Progenitor cell of endocrine pancreas (in vitro differentiated cells): ENCODE measurements around the gene TEAD1. TPM values are rescaled to one million over a fixed set of nuclear protein-coding genes. Genes with fewer than 3 reads are reported as not detected.
"Not testable (repeated sequence)": the region's sequence is repeated elsewhere in the genome, so short reads cannot be mapped to it uniquely, and the experiment has no call there.

Experiments
- DNase-seq: peaks from one replicate; pipeline ENCODE4 v3.0.0; 2021; ENCODE audit warnings: low spot score; ENCODE audit not compliant: unreplicated experiment
- H3K27ac Mint-ChIP-seq: 2 replicates; pipeline ENCODE4 v1.8.0; 2021; ENCODE audit warnings: mild to moderate bottlenecking, moderate library complexity, mixed read lengths
- H3K27me3 Mint-ChIP-seq: 2 replicates; pipeline ENCODE4 v1.8.0; 2021; ENCODE audit warnings: mixed read lengths
- H3K36me3 Mint-ChIP-seq: 2 replicates; pipeline ENCODE4 v1.8.0; 2022; ENCODE audit warnings: mixed read lengths; ENCODE audit not compliant: insufficient read depth
- H3K4me1 Mint-ChIP-seq: 2 replicates; pipeline ENCODE4 v1.8.0; 2021; ENCODE audit warnings: low read depth, mixed read lengths
- H3K4me3 Mint-ChIP-seq: 2 replicates; pipeline ENCODE4 v1.8.0; 2021; ENCODE audit warnings: low read depth, mild to moderate bottlenecking, moderate library complexity, mixed read lengths
- H3K9me3 Mint-ChIP-seq: 2 replicates; pipeline ENCODE4 v1.8.0; 2021; ENCODE audit warnings: low read depth, mixed read lengths
- total RNA-seq: library from RNA; stranded (reverse); gene quantifications from 2 replicates; pipeline ENCODE4 v1.2.1, GENCODE V29; 2021
- TF ChIP-seq, protein P1 (sequence below): fragments of 200-600 bp; sonication (generic); IDR thresholded peaks from one replicate; pipeline ENCODE4 v1.5.0; 2021; ENCODE audit warnings: antibody characterized with exemption, mild to moderate bottlenecking; ENCODE audit not compliant: unreplicated experiment

The TEAD1 gene
- total RNA-seq, 1 donor from 2014 or later, result 92.4 TPM

DNA sequence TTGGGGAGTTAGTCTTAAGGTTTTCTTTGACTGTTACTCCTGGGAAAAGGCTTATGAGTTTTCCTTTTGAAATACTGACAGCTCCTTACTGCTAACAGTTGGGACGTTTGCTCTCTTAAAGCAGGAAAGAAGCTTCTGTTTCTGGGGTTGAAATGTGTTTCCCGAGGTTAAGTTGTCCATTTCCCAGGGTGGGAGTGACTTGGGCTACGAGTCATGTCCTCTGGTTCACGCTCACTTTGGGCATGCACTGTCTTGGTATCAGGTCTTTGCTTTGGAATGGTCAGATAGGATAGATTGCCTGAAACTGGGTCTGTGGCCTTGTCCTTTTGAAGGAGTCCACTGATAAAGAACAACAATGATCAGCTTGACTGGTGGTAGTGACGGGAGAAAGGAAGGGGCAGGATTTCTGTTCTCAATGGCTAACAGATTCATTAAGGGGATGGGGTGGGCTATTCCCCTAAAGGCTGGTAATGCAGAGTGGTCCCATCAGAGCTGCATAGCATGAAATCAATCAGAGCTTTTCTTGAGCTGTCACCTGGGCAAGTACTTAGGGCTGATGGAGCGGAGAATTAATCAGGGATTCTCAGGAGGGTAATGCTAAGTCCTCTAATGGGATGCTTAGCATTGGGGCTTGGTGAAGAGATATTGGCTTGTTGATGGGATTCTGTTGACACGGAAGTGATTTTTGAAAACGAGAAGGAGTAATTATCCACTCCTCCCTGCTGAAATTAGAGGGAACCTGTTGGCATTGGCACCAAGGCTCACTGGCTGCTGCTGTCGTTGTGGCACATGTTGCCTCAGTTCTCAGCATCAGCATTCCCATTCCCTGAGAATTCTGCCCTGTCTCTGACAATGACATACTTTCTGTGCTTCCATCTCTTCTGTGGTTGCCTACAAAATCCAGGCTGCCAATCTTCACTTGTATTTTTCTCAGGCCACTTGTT is 81.6 kb downstream of the TEAD1 start:
- Mint-ChIP-seq H3K27me3 (no peaks in the 10 kb centered on the region), H3K9me3 (no peaks in the 10 kb centered on the region), H3K4me3 (no peak overlapping the region), H3K4me1 (peaks cover 35% of the 10 kb centered on the region), H3K36me3 (no peaks in the 10 kb centered on the region), H3K27ac (peak overlapping the region; percentile 47)
- TF ChIP-seq, protein P1, sequence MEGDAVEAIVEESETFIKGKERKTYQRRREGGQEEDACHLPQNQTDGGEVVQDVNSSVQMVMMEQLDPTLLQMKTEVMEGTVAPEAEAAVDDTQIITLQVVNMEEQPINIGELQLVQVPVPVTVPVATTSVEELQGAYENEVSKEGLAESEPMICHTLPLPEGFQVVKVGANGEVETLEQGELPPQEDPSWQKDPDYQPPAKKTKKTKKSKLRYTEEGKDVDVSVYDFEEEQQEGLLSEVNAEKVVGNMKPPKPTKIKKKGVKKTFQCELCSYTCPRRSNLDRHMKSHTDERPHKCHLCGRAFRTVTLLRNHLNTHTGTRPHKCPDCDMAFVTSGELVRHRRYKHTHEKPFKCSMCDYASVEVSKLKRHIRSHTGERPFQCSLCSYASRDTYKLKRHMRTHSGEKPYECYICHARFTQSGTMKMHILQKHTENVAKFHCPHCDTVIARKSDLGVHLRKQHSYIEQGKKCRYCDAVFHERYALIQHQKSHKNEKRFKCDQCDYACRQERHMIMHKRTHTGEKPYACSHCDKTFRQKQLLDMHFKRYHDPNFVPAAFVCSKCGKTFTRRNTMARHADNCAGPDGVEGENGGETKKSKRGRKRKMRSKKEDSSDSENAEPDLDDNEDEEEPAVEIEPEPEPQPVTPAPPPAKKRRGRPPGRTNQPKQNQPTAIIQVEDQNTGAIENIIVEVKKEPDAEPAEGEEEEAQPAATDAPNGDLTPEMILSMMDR, result no peak
- DNase-seq, result no peak

DNA sequence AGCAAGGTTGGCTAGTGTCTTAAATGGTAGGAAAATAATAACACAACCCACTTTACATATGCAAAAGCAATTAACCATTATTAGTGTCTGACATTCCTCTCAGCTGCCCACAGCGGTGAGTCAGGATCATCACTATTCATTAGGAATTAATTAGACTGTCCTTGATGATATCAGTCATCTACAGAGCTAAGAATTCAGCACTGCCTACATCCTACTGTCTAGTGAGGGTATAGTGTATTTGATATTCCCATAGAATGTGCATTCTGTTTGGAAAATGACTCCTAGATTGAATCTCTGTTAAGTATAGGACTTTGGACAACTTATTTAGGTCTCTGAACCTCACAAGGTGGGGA is 82.2 kb downstream of the TEAD1 start:
- Mint-ChIP-seq H3K4me3 (no peak overlapping the region), H3K9me3 (no peaks in the 10 kb centered on the region), H3K4me1 (peaks cover 34% of the 10 kb centered on the region), H3K27me3 (no peaks in the 10 kb centered on the region), H3K36me3 (no peaks in the 10 kb centered on the region), H3K27ac (no peak overlapping the region)
- no peak for DNase-seq
- TF ChIP-seq, protein P1, result no peak

DNA sequence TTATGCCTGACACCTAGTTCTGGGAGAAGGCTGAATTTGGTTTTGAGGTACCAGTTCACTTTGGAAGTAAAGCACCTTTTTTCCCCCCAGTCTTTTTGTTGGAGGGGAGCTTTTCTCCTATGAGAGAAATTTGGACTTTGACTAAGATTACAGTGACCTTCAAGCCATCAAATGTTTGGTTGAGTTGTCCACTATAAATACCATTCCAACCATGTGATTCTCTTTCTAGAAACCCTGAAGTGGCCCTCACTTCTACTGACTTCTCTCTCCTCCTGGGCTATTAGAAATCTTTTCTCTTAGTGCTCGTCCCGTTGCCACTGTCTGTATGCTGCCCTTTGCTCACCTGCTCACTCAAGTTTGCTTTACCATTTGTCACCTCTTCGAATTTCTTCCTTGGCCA is 82.6 kb downstream of the TEAD1 start:
- Mint-ChIP-seq H3K4me1 (peaks cover 39% of the 10 kb centered on the region), H3K27ac (peak overlapping the region; percentile 9), H3K27me3 (no peaks in the 10 kb centered on the region), H3K36me3 (no peaks in the 10 kb centered on the region), H3K9me3 (no peaks in the 10 kb centered on the region), H3K4me3 (no peak overlapping the region)
- DNase-seq, result no peak
- TF ChIP-seq, protein P1, result no peak

DNA sequence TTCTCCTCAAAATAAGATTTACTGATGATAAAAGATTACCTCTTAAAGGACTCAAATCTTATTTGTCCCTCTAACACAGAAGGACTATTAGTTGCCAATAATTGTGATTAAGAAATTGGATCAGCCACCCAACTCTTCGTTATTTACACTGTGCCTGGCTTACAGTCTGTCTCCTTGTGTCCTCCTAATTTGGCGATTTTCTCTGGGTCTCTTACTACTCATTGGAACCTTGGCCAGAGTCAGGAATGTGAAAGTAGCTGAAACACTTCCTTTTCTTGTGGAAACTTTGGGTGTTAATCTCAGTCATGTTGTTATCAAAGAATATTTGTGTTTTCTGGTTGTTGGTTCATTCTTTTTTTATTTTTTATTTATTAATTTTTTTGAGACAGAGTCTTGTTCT is 83.2 kb downstream of the TEAD1 start:
- H3K27me3 Mint-ChIP-seq, result no peaks in the 10 kb centered on the region
- H3K4me1 Mint-ChIP-seq, result peaks cover 41% of the 10 kb centered on the region
- H3K36me3 Mint-ChIP-seq, result no peaks in the 10 kb centered on the region
- TF ChIP-seq, protein P1, result no peak
- H3K4me3 Mint-ChIP-seq, result no peak overlapping the region
- peak overlapping the region; percentile 9 for H3K27ac Mint-ChIP-seq
- DNase-seq, result no peak
- H3K9me3 Mint-ChIP-seq, result no peaks in the 10 kb centered on the region

DNA sequence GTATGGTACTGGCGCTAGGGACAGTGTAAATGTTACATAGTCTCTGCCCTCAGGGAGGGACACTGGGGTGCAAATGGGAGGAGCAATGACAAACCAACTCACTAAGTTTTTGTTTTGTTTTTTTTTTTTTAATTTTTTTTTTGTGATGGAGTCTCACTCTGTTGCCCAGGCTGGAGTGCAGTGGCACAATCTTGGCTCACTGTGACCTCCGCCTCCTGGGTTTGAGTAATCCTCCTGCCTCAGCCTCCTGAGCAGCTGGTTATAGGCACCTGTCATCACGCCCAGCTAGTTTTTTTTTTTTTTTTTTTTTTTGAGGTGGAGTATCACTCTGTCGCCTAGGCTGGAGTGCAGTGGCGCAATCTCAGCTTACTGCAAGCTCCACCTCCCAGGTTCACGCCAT is 83.9 kb downstream of the TEAD1 start:
- not testable (repeated sequence) for H3K36me3 Mint-ChIP-seq, DNase-seq, H3K27me3 Mint-ChIP-seq, H3K9me3 Mint-ChIP-seq, H3K27ac Mint-ChIP-seq, H3K4me3 Mint-ChIP-seq
- peaks cover 47% of the 10 kb centered on the region for H3K4me1 Mint-ChIP-seq

DNA sequence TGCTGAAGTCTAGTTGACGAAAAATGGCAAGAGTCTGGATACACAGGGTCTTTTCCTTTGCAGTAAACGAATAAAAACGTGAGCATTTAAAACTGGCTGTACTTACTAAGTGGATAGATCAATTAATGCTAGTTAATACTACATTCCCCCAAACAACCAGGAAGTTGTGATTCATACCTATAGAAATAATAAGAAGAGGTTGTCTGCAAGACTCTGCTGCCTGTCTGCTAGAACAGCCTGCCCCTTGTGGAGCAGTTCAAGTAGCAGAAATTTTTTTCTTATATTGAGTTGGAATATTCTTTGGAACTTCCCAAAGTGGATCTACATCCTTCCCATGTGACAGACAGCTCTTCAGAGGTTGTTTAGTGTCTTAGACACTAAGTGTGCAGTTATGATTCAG is 86.8 kb downstream of the TEAD1 start:
- Mint-ChIP-seq H3K9me3 (no peaks in the 10 kb centered on the region), H3K27me3 (no peaks in the 10 kb centered on the region), H3K4me1 (peaks cover 24% of the 10 kb centered on the region), H3K4me3 (no peak overlapping the region), H3K36me3 (peaks cover 7% of the 10 kb centered on the region), H3K27ac (no peak overlapping the region)
- TF ChIP-seq, protein P1, result peak; percentile 44
- DNase-seq, result no peak
